BJ (cell line): ENCODE measurements around the gene PCDH9. TPM values are rescaled to one million over a fixed set of nuclear protein-coding genes. Genes with fewer than 3 reads are reported as not detected.

ENCODE experiments used
- CTCF ChIA-PET: fragments of 350-600 bp; formaldehyde crosslinking; extraction: SDS; loops from one replicate; lab custom pipeline; 2021; ENCODE audit warnings: antibody characterized with exemption, inconsistent platforms; lab: Yijun Ruan, JAX
- POLR2A ChIA-PET: fragments of 300-600 bp; sonication (Branson Sonifier 250); formaldehyde crosslinking; extraction: SDS; loops from one replicate; lab custom pipeline; 2021; ENCODE audit warnings: antibody characterized with exemption; lab: Charles Lee
- DNase-seq: peaks from one replicate; pipeline ENCODE4 v3.0.0-alpha.2; 2011; ENCODE audit warnings: low read depth
- H3K27me3 ChIP-seq: 2 replicates; pipeline ENCODE4 v1.6.0; 2011; ENCODE audit warnings: low read length; ENCODE audit not compliant: control insufficient read depth, insufficient read depth
- H3K36me3 ChIP-seq: 2 replicates; pipeline ENCODE4 v1.5.1; 2011; ENCODE audit warnings: low read length; ENCODE audit not compliant: control insufficient read depth, insufficient read depth
- H3K4me3 ChIP-seq: 2 replicates; pipeline ENCODE4 v1.5.1; 2011; ENCODE audit warnings: low read depth, mild to moderate bottlenecking, control low read depth, low read length
- CTCF ChIP-seq: IDR thresholded peaks from 2 replicates; pipeline ENCODE4 v1.5.1; 2011; ENCODE audit warnings: low read depth, mild to moderate bottlenecking, control low read depth, inconsistent platforms, low read length, moderate library complexity; ENCODE audit not compliant: insufficient read depth
- polyA plus RNA-seq: library from polyadenylated mRNA; depleted of rRNA; stranded (reverse); fragments of >200 nt; gene quantifications from 2 replicates; pipeline ENCODE4 v1.2.3, GENCODE V29; 2011

The PCDH9 gene
- polyA plus RNA-seq, 1 experiment = 2.3 TPM

- DNase-seq = no peak
- Histone ChIP-seq H3K36me3 (no peaks in the 10 kb centered on the region), H3K27me3 (no peaks in the 10 kb centered on the region), H3K4me3 (no peak overlapping the region)
- ChIA-PET POLR2A (no interaction called here), CTCF (interaction anchor here (0.7 kb wide), 1 partner anchor 1107 kb away, joined by 3 read pairs; no protein-coding TSS in a partner anchor)
- TF ChIP-seq CTCF = no peak
These were observed 954.7 kb downstream of the PCDH9 start for GRCh38 chr13:66275416-66275815.

GRCh38 chr13:66273011-66273410 is 957.1 kb downstream of the PCDH9 start:
- DNase-seq = no peak
- Histone ChIP-seq H3K4me3 (no peak overlapping the region), H3K27me3 (no peaks in the 10 kb centered on the region), H3K36me3 (no peaks in the 10 kb centered on the region)
- ChIA-PET POLR2A (no interaction called here), CTCF (no interaction called here)
- no peak for TF ChIP-seq CTCF

- Histone ChIP-seq H3K27me3 (no peaks in the 10 kb centered on the region), H3K36me3 (no peaks in the 10 kb centered on the region), H3K4me3 (no peak overlapping the region)
- CTCF ChIA-PET = interaction anchor here (0.7 kb wide), 1 partner anchor 85 kb away, joined by 3 read pairs; no protein-coding TSS in a partner anchor
- no peak for TF ChIP-seq CTCF
- POLR2A ChIA-PET = no interaction called here
- DNase-seq = no peak
These were observed 963.4 kb downstream of the PCDH9 start for GRCh38 chr13:66266761-66267160.

- H3K4me3 ChIP-seq = no peak overlapping the region
- ChIA-PET POLR2A (no interaction called here), CTCF (interaction anchor here (0.7 kb wide), 1 partner anchor 85 kb away, joined by 3 read pairs; no protein-coding TSS in a partner anchor)
- TF ChIP-seq CTCF = no peak
- H3K36me3 ChIP-seq = no peaks in the 10 kb centered on the region
- no peak for DNase-seq
- H3K27me3 ChIP-seq = no peaks in the 10 kb centered on the region
These were observed 963.8 kb downstream of the PCDH9 start for GRCh38 chr13:66266348-66266747.

- no peaks in the 10 kb centered on the region for H3K36me3 ChIP-seq
- H3K4me3 ChIP-seq = no peak overlapping the region
- DNase-seq = no peak
- ChIA-PET POLR2A (no interaction called here), CTCF (no interaction called here)
- no peaks in the 10 kb centered on the region for H3K27me3 ChIP-seq
- no peak for TF ChIP-seq CTCF
These were observed 964.8 kb downstream of the PCDH9 start for GRCh38 chr13:66265371-66265770.
